CD4-positive, alpha-beta T cell treated with Interleukin-12 subunit alpha and Interleukin-12 subunit beta, for 1 hour (primary cell): Measurements from ENCODE around the gene IFNB1.

ENCODE experiments used
- DNase-seq: peaks from one replicate; pipeline ENCODE4 v3.0.0-alpha.2; 2020

IFNB1 gene

DNA sequence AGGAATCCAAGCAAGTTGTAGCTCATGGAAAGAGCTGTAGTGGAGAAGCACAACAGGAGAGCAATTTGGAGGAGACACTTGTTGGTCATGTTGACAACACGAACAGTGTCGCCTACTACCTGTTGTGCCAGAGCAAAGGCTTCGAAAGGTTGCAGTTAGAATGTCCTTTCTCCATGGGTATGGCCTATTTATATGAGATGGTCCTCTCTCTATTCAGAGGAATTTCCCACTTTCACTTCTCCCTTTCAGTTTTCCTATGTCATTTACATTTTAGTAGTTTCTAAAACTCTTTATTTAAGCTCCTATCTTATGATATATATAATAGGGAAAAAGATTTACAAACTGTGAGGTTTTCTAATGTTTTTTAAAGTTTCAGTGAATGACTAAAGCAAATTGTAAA, at the start of gene IFNB1:
Gene IFNB1 (minus strand): TSS at position 162 of the 400 bp plus-strand sequence. CDS start 73 bp downstream, at position 89.
- no peak for DNase-seq

- no peak for DNase-seq
Measured at GRCh38 chr9:21121595-21122251, 44.0 kb upstream of the IFNB1 start.

DNA sequence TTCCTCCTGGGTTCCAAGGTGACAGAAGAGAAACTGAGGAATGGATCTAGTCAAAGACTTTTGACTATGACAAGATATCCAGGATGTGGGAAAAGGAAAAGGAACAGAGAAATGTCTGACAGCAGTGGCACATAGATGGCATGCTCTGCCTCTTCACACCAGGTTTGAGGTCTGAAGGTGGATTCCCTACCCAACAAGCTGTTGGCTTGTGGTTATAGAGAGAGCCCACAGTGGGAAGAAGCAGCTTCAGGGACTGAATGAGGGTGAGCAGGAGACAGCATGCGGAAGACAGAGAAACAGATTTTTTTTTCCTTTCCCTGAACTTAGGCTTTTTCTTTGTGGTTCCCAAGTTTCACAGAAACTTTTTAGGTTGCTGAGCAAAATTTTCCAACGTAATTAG, 43.3 kb upstream of the IFNB1 start:
- no peak for DNase-seq

- no peak for DNase-seq
Measured at GRCh38 chr9:21119093-21119770, 41.5 kb upstream of the IFNB1 start.

GRCh38 chr9:21114311-21114710, 36.6 kb upstream of the IFNB1 start:
- no peak for DNase-seq

- peak; percentile 76 for DNase-seq
Measured at GRCh38 chr9:21110708-21111576, 33.2 kb upstream of the IFNB1 start.

DNA sequence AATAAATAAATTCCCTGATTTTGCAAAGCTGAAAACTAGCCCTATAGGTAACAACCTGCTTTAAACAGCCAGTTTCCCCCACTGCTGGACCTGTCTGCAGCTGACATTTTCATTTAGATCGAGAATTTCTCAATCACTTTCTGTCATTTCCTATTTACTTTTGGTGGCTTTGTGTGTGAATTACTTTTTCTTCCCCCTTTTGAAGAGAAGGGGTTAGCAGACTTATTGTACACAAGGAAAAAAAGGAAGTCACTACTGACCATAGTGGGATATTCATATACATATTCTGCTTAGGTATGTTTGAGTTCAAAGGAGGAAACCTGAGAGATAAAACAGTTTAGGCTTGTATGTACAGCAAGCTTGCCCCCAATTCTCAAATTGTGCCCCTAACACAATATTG, 27.0 kb upstream of the IFNB1 start:
- DNase-seq = no peak

DNA sequence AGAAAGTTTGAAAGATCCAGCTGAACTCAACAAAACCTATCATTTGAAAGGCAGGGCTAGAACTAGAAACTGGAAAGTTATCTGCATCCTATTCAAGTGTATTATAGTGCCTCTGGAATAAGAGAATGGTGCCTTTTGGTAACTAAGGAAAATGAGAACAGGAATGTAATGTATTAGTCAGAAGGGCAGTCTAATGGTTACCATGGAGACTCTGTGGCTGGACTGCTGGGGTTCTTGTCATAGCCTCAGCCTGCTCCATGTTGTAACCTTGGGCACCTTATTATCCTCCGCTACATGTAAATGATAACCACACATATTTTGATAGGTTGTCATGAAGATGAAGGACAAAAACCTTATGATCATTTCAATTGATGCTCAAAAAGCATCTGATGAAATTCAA, 24.6 kb upstream of the IFNB1 start:
- no peak for DNase-seq

DNA sequence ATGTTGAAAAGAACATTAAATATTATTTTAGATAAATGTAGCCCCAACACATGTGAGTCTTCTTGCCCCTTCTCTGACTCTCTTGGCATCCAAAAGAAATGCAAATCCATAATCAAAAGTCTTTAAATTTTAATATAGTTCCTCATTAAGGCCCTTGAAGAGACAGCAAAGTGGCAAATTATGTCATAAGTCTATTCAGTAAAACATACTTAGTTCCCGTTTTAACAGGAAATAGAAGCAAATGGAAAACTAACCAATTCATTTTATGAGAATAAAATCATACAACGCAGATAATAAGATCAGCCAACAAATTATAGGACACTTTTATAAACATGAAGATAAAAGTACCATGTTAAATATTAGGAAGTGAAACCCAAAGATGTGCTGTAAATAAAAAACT, 20.1 kb upstream of the IFNB1 start:
- no peak for DNase-seq

GRCh38 chr9:21096901-21097255, 19.1 kb upstream of the IFNB1 start:
- no peak for DNase-seq

DNA sequence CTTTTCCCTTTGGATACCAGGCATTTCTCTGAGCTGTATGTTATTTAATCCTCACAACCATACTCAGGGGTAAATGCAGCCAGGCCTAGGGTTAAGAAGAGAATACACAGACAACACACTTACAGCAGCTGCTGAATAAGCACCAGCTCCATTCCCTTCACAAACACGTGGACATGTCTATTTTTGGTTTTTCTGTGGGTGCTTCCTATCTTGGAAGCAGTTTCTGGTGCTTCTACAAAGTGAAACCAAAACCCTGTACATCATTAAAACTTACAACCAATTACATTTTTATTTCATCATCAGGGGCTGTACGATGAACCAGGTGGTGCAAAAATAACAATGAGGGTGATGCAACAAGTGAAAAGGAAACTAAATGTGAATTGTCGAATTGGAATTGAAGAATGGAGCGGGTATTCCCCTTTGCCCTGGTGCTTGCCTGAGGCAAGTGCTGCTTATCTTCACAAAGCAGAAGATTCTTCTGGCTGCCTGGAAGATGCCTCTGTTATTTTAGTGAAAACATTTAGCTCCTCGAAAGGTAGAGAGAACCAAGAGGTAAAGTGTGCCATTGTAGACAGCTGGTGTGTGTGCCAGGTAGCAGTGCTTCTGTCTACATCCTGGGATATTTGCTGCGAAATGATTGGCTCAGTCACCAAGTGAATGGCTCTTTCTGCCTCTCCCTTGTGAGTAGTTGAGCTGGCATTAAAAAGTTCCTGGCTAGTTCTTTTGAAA, 18.6 kb upstream of the IFNB1 start:
- DNase-seq = peak; percentile 79

- DNase-seq = no peak
Measured at GRCh38 chr9:21095561-21095960, 17.8 kb upstream of the IFNB1 start.

- no peak for DNase-seq
Measured at GRCh38 chr9:21086538-21086937, 8.8 kb upstream of the IFNB1 start.

- DNase-seq = no peak
Measured at GRCh38 chr9:21085005-21085404, 7.3 kb upstream of the IFNB1 start.

- no peak for DNase-seq
Measured at GRCh38 chr9:21084242-21084850, 6.6 kb upstream of the IFNB1 start.

DNA sequence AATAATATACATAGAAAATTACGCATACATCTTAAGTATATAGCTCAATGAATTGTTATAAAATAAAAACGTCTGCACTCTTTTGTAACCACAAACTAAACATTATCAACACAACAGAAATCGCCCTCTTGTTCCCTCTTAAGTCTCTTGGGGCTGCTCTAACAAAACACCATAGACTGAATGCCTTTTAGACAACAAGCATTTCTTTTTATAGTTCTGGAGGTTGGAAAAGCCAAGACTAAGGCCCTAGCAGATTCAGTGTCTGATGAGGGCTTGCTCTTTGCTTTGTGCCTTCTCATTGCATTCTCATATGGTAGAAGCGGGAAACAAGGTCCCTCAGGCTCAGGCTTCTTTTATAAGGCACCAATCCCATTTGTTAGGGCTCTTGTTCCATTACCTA, 4.9 kb upstream of the IFNB1 start:
- no peak for DNase-seq

- DNase-seq = no peak
Measured at GRCh38 chr9:21081999-21082398, 4.3 kb upstream of the IFNB1 start.

GRCh38 chr9:21081451-21081850, 3.7 kb upstream of the IFNB1 start:
- DNase-seq = no peak

- DNase-seq = no peak
Measured at GRCh38 chr9:21080793-21081192, 3.1 kb upstream of the IFNB1 start.

DNA sequence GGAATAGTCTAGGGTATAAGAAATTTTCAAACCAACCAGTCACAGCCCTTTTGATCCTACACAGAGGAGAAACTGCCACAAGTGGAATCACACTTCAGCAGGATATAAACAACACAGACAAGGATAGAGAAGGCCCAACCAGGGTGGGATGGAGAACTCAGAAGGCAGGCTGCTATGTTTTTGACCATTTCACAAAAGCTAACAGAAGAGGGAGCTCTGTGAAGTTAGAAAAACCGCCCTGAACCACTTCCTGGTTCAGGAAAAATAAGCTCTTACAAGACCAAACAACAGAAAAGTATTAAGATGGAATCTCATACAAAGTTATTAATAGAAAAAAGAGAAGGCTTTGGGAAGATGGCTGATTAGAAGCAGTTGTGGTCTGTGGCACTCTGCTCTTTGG, 960 bp upstream of the IFNB1 start:
- peak; percentile 35 for DNase-seq

DNA sequence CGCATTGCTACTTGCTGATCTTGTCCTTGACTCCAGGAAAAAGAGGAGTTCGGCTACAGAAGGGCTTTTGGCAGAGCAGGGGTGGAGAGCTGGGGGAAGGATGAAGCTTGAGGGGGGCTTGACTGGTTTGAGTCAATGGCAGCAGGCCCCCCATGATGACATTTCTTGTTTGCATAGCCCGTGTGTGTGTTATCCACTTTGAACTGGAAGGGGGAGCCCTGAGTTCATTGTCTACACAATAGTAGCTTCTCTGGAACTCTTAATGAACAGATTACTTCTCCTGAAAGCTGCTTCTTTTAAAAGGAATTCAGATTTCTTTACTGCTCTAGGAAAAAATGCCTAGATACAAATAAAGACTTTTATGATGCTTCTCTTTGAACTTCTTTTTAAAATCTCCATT, 2.3 kb downstream of the IFNB1 start:
- DNase-seq = no peak

DNA sequence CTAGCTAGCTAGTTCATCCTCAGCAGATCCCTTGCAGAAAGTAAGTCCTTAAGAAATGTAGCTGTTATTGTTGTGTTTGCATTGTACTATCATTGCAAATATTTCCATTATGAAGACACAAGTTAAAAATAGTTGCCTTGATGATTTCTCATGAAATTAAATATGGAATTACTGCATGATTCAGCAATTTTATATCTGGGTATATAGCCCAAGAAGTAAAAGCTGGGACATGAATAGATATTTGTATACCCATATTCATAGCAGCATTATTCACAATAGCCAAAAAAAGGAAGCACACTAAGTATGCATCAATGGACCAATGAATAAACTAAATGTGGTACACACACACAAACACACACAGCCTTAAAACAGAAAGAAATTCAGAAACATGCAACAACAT, 6.8 kb downstream of the IFNB1 start:
- DNase-seq = no peak

- no peak for DNase-seq
Measured at GRCh38 chr9:21070171-21070571, 7.6 kb downstream of the IFNB1 start.
